Daoy (cell line): ENCODE measurements around the gene CSAD. TPM values are rescaled to one million over a fixed set of nuclear protein-coding genes. Genes with fewer than 3 reads are reported as not detected.
"Not testable (repeated sequence)": the region's sequence is repeated elsewhere in the genome, so short reads cannot be mapped to it uniquely, and the experiment has no call there.

ENCODE experiments used
- DNase-seq: peaks from one replicate; pipeline ENCODE4 v3.0.0-alpha.2; 2015; ENCODE audit warnings: low read depth
- total RNA-seq: library from RNA; depleted of rRNA; stranded (reverse); fragments of >200 nt; shearing (Covaris generic); gene quantifications from 2 replicates; pipeline ENCODE4 v1.2.3, GENCODE V29; 2014

CSAD gene
- total RNA-seq, 1 experiment from 2014 or later: 4.7 TPM

DNA sequence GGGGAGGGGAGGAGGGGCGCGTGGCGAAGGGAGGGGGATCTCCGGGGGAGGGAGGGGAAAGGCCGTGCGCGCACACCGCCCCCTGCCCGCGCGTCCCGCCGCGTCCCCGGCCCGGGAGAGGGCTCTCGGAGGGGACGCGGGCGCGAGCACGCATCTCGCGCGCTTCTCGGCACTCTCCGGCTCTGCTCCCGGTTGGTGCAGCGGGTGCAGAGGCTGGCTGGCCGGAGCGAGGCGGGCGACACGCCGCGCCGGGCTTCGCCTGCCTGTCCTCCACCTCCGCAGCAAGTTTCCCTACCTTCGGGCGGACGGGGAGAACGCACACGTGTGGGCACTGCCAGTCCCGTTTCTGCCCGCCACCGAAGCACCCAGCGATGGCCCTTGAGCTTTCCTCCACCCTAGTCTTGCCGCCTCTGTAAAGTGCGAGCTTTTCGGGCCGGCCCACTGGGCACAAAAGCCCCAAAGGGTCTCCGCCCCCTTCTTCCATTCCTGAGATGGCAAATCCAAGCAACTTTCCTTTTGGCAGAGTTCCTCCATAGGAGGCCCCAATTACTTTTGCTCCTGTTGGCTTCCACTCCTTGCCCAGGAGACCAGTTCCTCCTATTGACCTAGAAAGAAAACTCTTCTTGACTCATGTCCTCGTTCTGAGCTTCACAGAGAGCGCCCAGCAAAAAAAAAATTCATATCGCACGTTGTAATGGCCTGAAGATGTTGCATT is 363 bp upstream of the CSAD start:
- DNase-seq: peak; percentile 87

GRCh38 chr12:53179687-53180219 is 972 bp downstream of the CSAD start:
- DNase-seq: no peak

GRCh38 chr12:53178803-53179202 is 1.9 kb downstream of the CSAD start:
- DNase-seq: not testable (repeated sequence)

DNA sequence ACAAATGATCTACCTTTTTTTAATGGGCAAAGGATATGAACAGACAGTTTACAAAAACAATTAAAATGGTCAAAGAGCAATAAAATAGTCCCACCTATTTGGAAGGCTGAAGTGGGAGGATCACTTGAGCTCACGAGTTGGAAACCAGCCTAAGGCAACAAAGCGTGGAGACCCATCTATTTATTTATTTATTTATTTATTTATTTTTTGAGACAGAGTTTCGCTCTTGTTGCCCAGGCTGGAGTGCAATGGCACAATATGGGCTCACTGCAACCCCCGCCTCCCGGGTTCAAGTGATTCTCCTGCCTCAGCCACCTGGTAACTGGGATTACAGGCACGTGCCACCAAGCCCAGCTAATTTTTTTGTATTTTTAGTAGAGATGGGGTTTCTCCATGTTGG is 3.3 kb downstream of the CSAD start:
- not testable (repeated sequence) for DNase-seq

- DNase-seq: no peak
Measured at GRCh38 chr12:53176750-53177149, 4.0 kb downstream of the CSAD start.

DNA sequence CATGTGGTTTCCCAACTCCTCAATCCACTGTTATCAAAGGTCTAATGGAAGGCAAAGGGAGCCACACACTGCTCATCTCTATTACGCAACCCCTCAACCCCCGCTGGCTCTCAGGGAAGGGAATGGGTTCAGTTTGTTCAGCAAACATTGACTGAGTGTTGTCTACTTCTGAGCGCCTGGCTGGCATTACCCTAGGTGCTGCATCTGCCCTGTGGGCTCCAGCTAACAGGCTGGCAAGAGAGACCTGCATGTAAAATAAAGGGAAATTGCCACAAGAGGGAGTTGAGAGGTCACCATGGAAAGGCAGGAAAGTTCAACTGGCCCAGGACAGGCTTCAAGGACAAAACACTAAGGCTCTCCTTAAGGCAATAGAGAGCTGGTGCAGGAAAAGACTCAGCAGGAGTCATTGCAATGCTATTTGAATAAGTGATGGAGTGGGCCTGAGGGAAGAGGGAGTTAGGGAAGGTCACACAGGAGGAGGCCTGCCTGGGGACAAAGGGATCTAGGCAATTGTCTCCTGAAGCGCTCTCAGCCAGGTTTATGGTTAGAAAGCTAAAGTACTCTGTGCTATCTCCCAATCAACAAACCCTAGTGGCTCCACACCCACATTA is 5.7 kb downstream of the CSAD start:
- DNase-seq: no peak

DNA sequence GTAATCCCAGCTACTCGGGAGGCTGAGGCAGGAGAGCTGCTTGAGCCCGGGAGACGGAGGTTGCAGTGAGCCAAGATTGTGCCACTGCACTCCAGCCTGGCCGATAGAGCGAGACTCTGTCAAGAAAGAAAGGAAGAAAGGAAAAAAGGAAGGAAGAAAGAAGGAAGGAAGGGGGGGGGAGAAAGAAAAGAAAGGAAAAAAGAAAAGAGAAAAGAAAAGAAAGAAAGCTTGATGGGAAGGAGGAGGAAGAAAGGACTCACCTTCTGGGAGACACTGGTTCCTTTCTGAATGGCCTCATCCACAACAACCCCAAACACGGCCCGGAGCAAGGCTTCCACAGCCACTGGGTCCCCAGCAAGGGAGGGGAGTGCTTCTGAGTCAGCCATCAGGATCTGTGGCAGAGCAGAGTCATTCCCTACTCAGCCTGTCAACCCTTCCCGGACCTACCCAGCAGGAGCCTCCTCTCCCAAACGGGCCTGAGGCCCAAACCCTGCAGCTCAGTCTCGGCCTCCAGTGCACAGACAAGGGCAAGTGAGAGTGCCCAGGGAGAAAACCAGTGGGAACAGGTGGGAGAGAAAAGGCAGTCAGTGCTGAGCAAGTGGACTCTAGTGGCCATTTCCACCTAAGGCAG is 7.5 kb downstream of the CSAD start:
- DNase-seq: peak; percentile 60

GRCh38 chr12:53172352-53172751 is 8.4 kb downstream of the CSAD start:
- peak; percentile 45 for DNase-seq

DNA sequence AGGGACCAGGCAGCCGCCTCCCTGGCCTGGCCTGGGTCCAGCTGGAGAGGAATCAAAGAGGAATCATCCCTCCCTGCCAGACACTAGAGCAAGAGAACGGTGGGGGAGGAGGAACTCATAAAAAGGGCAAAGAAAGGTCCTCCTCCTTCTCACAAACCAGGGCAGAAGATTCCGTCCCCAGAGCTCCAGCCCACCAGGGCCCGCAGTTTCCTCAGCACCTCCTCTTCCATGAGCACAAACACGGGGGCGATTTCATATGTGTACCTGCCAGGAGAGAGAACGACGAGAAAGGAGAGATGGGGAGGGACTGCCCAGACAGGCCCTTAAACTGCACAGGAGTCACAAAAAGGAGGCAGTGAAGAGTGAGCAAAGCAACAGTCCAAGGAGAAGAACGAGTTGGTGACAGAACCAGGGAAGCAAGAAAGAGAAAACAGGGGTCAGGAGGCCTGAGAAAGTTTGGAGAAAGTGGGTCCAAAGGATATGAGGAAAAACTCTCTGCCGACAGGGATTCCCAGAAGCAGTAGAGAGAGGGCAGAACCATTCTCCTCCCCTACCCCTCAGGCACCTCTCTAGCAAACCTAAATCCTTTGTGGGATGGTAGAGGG is 8.9 kb downstream of the CSAD start:
- DNase-seq: no peak

GRCh38 chr12:53170876-53171724 is 9.6 kb downstream of the CSAD start:
- no peak for DNase-seq

DNA sequence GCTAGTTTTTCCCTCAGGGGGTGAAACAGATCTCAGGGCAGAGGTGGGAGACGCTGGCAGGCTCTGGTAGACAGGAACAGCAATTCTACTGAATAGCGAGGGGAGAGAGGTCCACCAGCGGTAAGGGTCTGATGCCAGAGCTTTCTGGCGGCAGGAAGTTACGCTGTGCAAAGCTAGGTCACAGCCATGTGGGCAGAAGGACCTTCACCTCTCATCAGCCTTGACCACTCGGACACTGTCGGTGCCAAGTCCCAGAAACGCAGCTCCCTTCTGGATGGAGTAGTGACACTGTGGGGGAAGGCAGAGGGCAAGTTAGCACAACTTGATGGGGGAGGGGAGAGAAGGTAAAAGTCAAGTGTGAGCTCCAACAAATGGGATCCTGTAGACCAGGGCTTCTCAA is 10.5 kb downstream of the CSAD start:
- DNase-seq: no peak

GRCh38 chr12:53169644-53170043 is 11.1 kb downstream of the CSAD start:
- DNase-seq: no peak

GRCh38 chr12:53166837-53167236 is 13.9 kb downstream of the CSAD start:
- DNase-seq: no peak

- not testable (repeated sequence) for DNase-seq
Measured at GRCh38 chr12:53163008-53163407, 17.7 kb downstream of the CSAD start.

DNA sequence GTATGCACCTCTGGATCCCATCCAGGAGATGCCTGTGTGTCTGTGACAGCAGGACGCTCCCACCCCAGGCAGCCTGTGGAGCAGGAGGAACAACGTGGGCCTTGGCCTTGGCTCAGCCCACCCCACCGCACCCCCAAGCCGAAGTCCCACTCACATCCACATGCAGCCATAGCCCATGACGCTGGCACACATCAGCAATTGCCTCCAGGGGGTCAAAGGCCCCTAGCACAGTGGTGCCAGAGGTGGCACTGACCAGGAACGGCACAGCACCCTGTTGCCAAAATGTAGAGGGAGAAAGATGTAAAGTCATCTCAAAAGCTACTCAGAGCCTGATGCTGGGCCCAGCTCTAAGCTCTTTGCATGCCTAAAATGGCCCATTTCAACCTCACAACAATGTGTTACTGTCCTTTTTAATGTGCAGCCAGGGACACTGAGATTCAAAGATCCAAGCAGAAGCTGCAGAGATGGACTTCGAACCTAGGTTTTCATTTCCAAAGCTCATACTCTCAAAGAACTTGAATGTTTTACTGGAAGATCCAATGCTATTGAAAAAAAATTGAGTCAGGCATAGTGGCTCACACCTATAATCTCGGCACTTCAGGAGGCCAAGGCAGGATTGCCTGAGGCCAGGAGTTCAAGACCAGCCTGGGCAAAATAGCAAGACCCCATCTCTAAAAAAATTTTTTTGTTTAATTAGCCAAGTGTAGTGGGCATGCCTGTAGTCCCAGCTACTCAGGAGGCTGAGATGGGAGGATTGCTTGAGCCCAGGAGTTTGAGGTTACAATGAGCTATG is 19.4 kb downstream of the CSAD start:
- no peak for DNase-seq

- no peak for DNase-seq
Measured at GRCh38 chr12:53160673-53161072, 20.1 kb downstream of the CSAD start.

DNA sequence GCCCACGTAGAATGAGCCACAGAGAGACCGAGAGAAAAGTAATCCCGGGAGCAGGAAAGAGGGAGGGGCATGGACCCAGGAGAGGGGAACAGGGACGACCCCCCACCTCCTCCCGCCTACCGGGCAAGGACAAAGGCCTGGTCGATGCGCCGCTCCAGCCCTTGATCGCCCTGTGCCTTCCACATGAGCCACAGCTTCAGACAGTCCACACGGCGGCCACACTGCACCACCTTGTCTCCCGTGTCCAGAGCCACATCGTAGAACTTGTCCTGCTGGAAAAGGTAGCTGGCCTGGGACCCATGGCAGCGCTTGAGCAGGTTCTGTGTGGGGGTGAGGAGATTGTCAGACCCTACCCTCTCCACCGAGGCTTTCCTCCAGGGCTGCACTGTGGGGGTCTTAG is 20.7 kb downstream of the CSAD start:
- DNase-seq: no peak

GRCh38 chr12:53159195-53159839 is 21.4 kb downstream of the CSAD start:
- peak; percentile 87 for DNase-seq

DNA sequence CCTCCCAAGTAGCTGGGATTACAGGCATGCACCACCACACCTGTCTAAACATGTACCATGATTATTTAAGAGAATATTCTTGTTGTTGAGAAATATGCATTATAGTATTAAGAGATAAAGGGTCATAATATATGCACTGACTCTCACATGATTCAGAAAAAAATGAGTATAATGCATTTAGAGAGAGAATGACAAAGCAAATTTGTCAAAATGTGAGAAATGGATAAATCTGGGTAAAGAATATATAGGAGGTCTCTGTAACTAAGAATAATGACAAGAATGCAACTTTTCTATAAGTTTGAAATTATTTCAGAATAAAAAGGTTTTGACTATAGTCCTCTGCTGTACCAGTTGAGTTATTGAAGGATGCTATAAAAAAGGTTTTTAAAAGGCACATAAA is 28.3 kb downstream of the CSAD start:
- no peak for DNase-seq

GRCh38 chr12:53151039-53151438 is 29.7 kb downstream of the CSAD start:
- DNase-seq: no peak
